Kidney (tissue), 14 donors: ENCODE data around the gene DNAAF5. TPM values are rescaled to one million over a fixed set of nuclear protein-coding genes. Genes with fewer than 3 reads are reported as not detected.
"Not testable (repeated sequence)": the region's sequence is repeated elsewhere in the genome, so short reads cannot be mapped to it uniquely, and the experiment has no call there.

Source experiments
- DNase-seq, 5 donors: peaks; one replicate each; pipeline ENCODE4 v3.0.0-alpha.2; 2013 to 2020
- FAIRE-seq: peaks from 2 replicates; lab custom pipeline; 2012; peaks lifted over from hg19 to GRCh38; lab: Jason Lieb, UNC
- H3K27ac ChIP-seq, 2 donors: one replicate each; pipeline ENCODE4 v1.7.0; 2013; ENCODE audit warnings: low read depth in 2 of 2, low read length in 2 of 2, inconsistent platforms in 1 of 2
- H3K27me3 ChIP-seq: one replicate; pipeline ENCODE4 v1.7.1; 2013; ENCODE audit warnings: low read length, inconsistent platforms; ENCODE audit not compliant: control insufficient read depth, insufficient read depth
- H3K36me3 ChIP-seq, 3 donors: one replicate each; pipeline versions ENCODE4 v1.7.0 to v1.7.1; 2013; ENCODE audit warnings: low read length in 3 of 3, control low read depth in 1 of 3, inconsistent platforms in 1 of 3; ENCODE audit not compliant: insufficient read depth in 3 of 3, control insufficient read depth in 2 of 3
- H3K4me1 ChIP-seq, 3 donors: one replicate each; pipeline versions ENCODE4 v1.7.0 to v1.7.1; 2013; ENCODE audit warnings: low read length in 3 of 3, inconsistent platforms in 1 of 3, low read depth in 1 of 3; ENCODE audit not compliant: control insufficient read depth in 2 of 3, insufficient read depth in 2 of 3
- H3K4me3 ChIP-seq, 3 donors: one replicate each; pipeline versions ENCODE4 v1.7.0 to v1.8.1; 2013; ENCODE audit warnings: low read length in 3 of 3, control low read depth in 1 of 3, inconsistent platforms in 1 of 3
- H3K9ac ChIP-seq, 3 donors: one replicate each; pipeline versions ENCODE4 v1.7.0 to v1.7.1; 2013; ENCODE audit warnings: low read length in 3 of 3, control low read depth in 1 of 3, inconsistent platforms in 1 of 3
- H3K9me3 ChIP-seq, 3 donors: one replicate each; pipeline versions ENCODE4 v1.7.0 to v1.7.1; 2013; ENCODE audit warnings: low read length in 3 of 3, control low read depth in 1 of 3, inconsistent platforms in 1 of 3; ENCODE audit not compliant: control insufficient read depth in 2 of 3, insufficient read depth in 1 of 3
- CTCF ChIP-seq: IDR thresholded peaks from 3 replicates; pipeline ENCODE4 v1.5.1; 2012; ENCODE audit warnings: mild to moderate bottlenecking, moderate library complexity, borderline replicate concordance; ENCODE audit not compliant: insufficient read depth; ENCODE audit errors: extremely low read depth
- intact Hi-C: fragments of 100-400 bp; cut with DNase I; formaldehyde crosslinking; loops from one replicate; pipeline ENCODE4 v1.11.1; 2022
- polyA plus RNA-seq: library from polyadenylated mRNA; stranded (reverse); fragments of 350-450 nt; fragmentation: Illumina TruSeq; extraction: RNeasy Lipid Tissue Mini Kit (QIAGEN cat#74804); gene quantifications from one replicate; pipeline ENCODE4 v1.2.3, GENCODE V29; 2014; ENCODE audit warnings: low read depth, low replicate concordance; ENCODE audit not compliant: insufficient read depth
- total RNA-seq: library from RNA; stranded (reverse); fragmentation: NEBNext Ultra II Directional; extraction: Animal tissue kit (Norgen Biotek cat#: 25700); gene quantifications from one replicate; pipeline ENCODE4 v1.2.1, GENCODE V29; 2021
- donor health status: control.
- donor health status: control.
- donor health status: control.
- donor health status: control.
- donor health status: control.
- donor health status: DM: yes; HTN: yes; CAD: no.
- donor health status: Normal renal cell carcinoma (clear cell type).

Gene DNAAF5
- total and polyA plus RNA-seq, 2 donors from 2014 or later, result 11.6 to 29.7 TPM

DNA sequence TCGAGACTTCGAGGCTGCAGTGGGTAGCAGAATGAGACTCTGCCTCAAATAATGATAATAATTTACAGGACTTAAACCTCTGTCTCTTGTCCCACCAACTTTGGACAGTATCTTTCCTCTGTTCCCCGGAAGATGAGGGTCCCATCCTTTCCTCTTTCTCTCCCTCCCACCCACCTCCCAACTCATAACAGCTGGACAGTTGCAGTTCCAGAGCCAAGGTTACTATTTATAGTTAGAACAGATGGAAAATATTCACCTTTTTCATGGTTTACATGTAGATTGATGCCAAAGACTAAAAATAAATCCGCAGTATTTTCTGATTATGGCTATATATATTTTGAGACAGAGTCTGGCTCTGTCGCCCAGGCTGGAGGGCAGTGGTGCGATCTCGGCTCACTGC, 74.2 kb downstream of the DNAAF5 start:
- no peak for TF ChIP-seq CTCF
- H3K4me3 ChIP-seq, result no peak overlapping the region
- H3K9me3 ChIP-seq, result no peaks in the 10 kb centered on the region
- H3K4me1 ChIP-seq, result peaks cover 0 to 18% (median 4%) of the 10 kb centered on the region in 3 donors
- no peak overlapping the region for H3K27ac ChIP-seq
- FAIRE-seq (no peak), DNase-seq (no peak)
- no peak overlapping the region for H3K9ac ChIP-seq
- intact Hi-C loops, result no loop called here
- no peaks in the 10 kb centered on the region for H3K27me3 ChIP-seq
- no peaks in the 10 kb centered on the region for H3K36me3 ChIP-seq

DNA sequence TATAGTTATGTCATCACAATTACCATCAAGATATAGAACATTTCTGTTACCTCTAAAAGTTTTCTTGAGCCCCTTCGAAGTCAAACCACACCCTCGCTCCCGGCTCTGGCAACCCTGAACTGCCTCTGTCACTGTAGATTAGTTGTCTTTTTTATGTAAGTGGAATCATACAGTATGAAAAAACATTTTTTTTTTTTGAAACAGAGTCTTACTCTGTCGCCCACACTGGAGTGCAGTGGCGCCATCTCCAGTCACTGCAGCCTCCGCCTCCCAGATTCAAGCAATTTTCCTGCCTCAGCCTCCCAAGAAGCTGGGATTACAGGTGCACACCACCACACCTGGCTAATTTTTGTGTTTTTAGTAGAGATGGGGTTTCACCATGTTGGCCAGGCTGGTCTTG, 74.9 kb downstream of the DNAAF5 start:
- intact Hi-C loops, H3K27ac ChIP-seq: not testable (repeated sequence)

DNA sequence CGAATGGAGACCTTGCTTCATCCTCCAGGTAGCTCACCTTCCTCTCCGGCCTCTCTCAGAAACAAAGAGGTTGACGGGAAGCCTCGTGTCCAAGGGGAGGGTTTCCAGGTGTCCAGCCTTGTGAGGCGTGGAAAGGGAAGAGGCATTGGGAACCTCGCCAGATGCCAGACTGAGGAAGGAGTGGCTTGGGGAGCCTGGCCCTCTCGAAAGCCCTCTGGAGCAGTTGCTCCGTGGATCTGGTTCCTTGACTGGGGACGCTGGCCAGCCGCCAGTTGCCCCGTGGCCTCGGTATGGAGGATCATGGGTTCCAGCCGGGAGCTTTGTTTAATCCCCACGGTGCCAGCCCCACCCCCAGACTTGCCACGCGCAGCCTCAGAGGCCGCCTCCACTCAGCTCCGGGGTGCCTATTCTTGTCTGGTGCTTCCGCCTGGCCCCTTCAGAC, 75.5 kb downstream of the DNAAF5 start:
- DNase-seq (peak in 4 of 5 donors; percentile 34 to 96 (median 69)), FAIRE-seq (no peak)
- Histone ChIP-seq H3K9me3 (no peaks in the 10 kb centered on the region), H3K27ac (peak overlapping the region; percentile 40 to 60), H3K9ac (no peak overlapping the region), H3K27me3 (no peaks in the 10 kb centered on the region), H3K36me3 (no peaks in the 10 kb centered on the region), H3K4me1 (peaks cover 0 to 18% (median 4%) of the 10 kb centered on the region in 3 donors), H3K4me3 (peak overlapping the region in 1 of 3 donors; percentile 52)
- TF ChIP-seq CTCF, result no peak
- intact Hi-C loops, result no loop called here

More for the DNA sequence above, 74.9 kb downstream of the DNAAF5 start:
- H3K4me3 ChIP-seq, H3K9ac ChIP-seq, FAIRE-seq, H3K9me3 ChIP-seq, H3K36me3 ChIP-seq, H3K27me3 ChIP-seq: not testable (repeated sequence)
- H3K4me1 ChIP-seq, result peaks cover 0 to 18% (median 4%) of the 10 kb centered on the region in 3 donors
- DNase-seq, result peak in 1 of 5 donors; percentile 42

GRCh38 chr7:802500-803242, 76.2 kb downstream of the DNAAF5 start:
- H3K9me3 ChIP-seq, result no peaks in the 10 kb centered on the region
- FAIRE-seq (no peak), DNase-seq (no peak)
- intact Hi-C loops, result no loop called here
- H3K4me1 ChIP-seq, result peaks cover 0 to 18% (median 4%) of the 10 kb centered on the region in 3 donors
- peak overlapping the region; percentile 60 to 80 for H3K27ac ChIP-seq
- no peaks in the 10 kb centered on the region for H3K27me3 ChIP-seq
- no peak for TF ChIP-seq CTCF
- H3K9ac ChIP-seq, result no peak overlapping the region
- H3K4me3 ChIP-seq, result no peak overlapping the region
- H3K36me3 ChIP-seq, result no peaks in the 10 kb centered on the region
